AML-193 (cell line): ENCODE measurements around the gene CNTNAP5.

Source experiments
- DNase-seq, 2 experiments: peaks; one replicate each; lab custom pipeline; 2025; lab: John Stamatoyannopoulos, UW

The CNTNAP5 gene

GRCh38 chr2:124159166-124159565 is 134.1 kb downstream of the CNTNAP5 start:
- DNase-seq = no peak

- DNase-seq = no peak
Measured at GRCh38 chr2:124161542-124161941, 136.5 kb downstream of the CNTNAP5 start.

- no peak for DNase-seq
Measured at GRCh38 chr2:124162256-124162655, 137.2 kb downstream of the CNTNAP5 start.

- no peak for DNase-seq
Measured at GRCh38 chr2:124163840-124164239, 138.8 kb downstream of the CNTNAP5 start.

- DNase-seq = no peak
Measured at GRCh38 chr2:124165698-124166097, 140.6 kb downstream of the CNTNAP5 start.

- no peak for DNase-seq
Measured at GRCh38 chr2:124171472-124172063, 146.5 kb downstream of the CNTNAP5 start.

- no peak for DNase-seq
Measured at GRCh38 chr2:124178719-124179118, 153.6 kb downstream of the CNTNAP5 start.

- no peak for DNase-seq
Measured at GRCh38 chr2:124180635-124181034, 155.5 kb downstream of the CNTNAP5 start.

GRCh38 chr2:124186801-124187200 is 161.7 kb downstream of the CNTNAP5 start:
- no peak for DNase-seq

- DNase-seq = no peak
Measured at GRCh38 chr2:124187948-124188347, 162.9 kb downstream of the CNTNAP5 start.

- DNase-seq = no peak
Measured at GRCh38 chr2:124193706-124194105, 168.6 kb downstream of the CNTNAP5 start.

- no peak for DNase-seq
Measured at GRCh38 chr2:124201713-124202112, 176.6 kb downstream of the CNTNAP5 start.

GRCh38 chr2:124209441-124209840 is 184.4 kb downstream of the CNTNAP5 start:
- no peak for DNase-seq

- no peak for DNase-seq
Measured at GRCh38 chr2:124211461-124211860, 186.4 kb downstream of the CNTNAP5 start.

- DNase-seq = no peak
Measured at GRCh38 chr2:124213977-124214587, 189.0 kb downstream of the CNTNAP5 start.

GRCh38 chr2:124246170-124246569 is 221.1 kb downstream of the CNTNAP5 start:
- DNase-seq = no peak

- DNase-seq = no peak
Measured at GRCh38 chr2:124248386-124248785, 223.3 kb downstream of the CNTNAP5 start.

- DNase-seq = no peak
Measured at GRCh38 chr2:124250433-124250832, 225.3 kb downstream of the CNTNAP5 start.

GRCh38 chr2:124254621-124255020 is 229.5 kb downstream of the CNTNAP5 start:
- DNase-seq = no peak

- no peak for DNase-seq
Measured at GRCh38 chr2:124257120-124257519, 232.0 kb downstream of the CNTNAP5 start.

- DNase-seq = no peak
Measured at GRCh38 chr2:124258140-124258880, 233.2 kb downstream of the CNTNAP5 start.

- DNase-seq = no peak
Measured at GRCh38 chr2:124261456-124261855, 236.4 kb downstream of the CNTNAP5 start.

- no peak for DNase-seq
Measured at GRCh38 chr2:124264551-124265091, 239.5 kb downstream of the CNTNAP5 start.
